ENCODE results near the gene TBL3.

The TBL3 gene

DNA sequence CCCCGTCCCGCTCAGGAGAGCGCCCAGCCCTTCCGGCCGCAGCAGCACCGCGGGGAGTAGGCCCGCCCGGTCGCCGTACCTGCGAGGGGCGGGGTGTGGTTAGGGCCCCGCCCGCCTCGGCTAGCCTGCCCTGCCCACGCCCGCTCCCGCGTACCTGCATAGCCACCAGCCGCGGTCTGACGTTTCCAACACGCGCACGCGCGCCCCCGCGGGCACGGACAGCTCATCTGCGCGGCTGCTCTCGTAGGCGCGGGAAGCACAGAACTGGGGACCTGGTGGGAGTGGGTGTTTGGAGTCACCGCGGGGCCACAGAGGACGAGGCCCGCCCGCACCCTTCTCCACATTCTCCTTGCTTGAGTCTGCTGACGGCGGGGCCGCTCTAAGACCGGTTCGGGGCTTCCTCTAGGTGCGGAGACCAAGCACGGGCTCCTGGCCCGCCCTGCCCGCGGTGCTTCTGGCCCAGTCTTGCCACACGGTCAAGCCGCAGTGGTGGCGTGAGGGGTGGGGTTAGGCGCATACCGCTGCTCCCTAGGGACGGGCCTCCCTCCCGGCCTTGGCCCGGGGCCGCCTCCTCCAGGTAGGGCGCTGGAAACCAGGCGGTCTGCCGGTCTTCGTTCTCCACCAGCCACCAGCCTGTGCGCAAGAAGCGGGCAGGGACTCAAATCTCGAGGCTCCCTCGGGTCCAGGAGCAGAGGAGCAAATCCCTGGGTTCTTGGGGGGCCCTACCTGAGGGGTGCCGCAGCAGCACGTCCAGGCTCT is 7.6 kb downstream of the TBL3 start:
- peaks cover 43% of the 10 kb centered on the region for H3K27me3 ChIP-seq (ENCODE audit: control insufficient read depth, insufficient read depth, low read length)
- no peaks in the 10 kb centered on the region for H3K9me3 ChIP-seq (ENCODE audit: control insufficient read depth, insufficient read depth, low read depth, low read length)
- H3K36me3 ChIP-seq (ENCODE audit: control insufficient read depth, insufficient read depth, low read length), result peaks cover 38% of the 10 kb centered on the region
- H3K9ac ChIP-seq (ENCODE audit: low read length), result peak overlapping the region; percentile 56
- peak overlapping the region; percentile 69 for H3K4me3 ChIP-seq (ENCODE audit: low read depth, low read length)
- peaks cover 28% of the 10 kb centered on the region for H3K4me1 ChIP-seq (ENCODE audit: control insufficient read depth, insufficient read depth, low read length)
- no peak overlapping the region for H3K27ac ChIP-seq (ENCODE audit: low read depth, low read length)

- no peak overlapping the region for H3K27ac ChIP-seq (ENCODE audit: low read depth, low read length)
- peaks cover 43% of the 10 kb centered on the region for H3K27me3 ChIP-seq (ENCODE audit: control insufficient read depth, insufficient read depth, low read length)
- no peaks in the 10 kb centered on the region for H3K9me3 ChIP-seq (ENCODE audit: control insufficient read depth, insufficient read depth, low read depth, low read length)
- H3K4me1 ChIP-seq (ENCODE audit: control insufficient read depth, insufficient read depth, low read length), result peaks cover 33% of the 10 kb centered on the region
- peaks cover 30% of the 10 kb centered on the region for H3K36me3 ChIP-seq (ENCODE audit: control insufficient read depth, insufficient read depth, low read length)
- peak overlapping the region; percentile 69 for H3K4me3 ChIP-seq (ENCODE audit: low read depth, low read length)
- H3K9ac ChIP-seq (ENCODE audit: low read length), result peak overlapping the region; percentile 56
These were observed 8.3 kb downstream of the TBL3 start for GRCh38 chr16:1980030-1980769.

DNA sequence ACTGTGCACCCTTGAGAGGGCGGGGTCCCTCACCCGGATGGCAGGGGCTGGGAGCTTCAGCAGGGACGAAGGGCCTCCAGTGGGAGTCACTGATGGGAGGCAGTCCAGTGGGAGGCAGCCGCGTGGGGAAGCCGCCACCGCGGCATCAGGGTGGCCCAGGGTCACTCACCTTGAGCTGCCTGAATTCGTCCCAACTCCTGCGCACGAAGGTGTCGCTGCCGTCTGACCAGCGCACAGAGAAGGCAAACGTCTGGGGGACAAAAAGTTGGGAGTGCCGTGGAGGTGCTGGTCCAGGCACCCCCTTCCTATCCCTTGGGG is 8.9 kb downstream of the TBL3 start:
- Histone ChIP-seq H3K36me3 (ENCODE audit: control insufficient read depth, insufficient read depth, low read length) (peaks cover 28% of the 10 kb centered on the region), H3K27ac (ENCODE audit: low read depth, low read length) (no peak overlapping the region), H3K9me3 (ENCODE audit: control insufficient read depth, insufficient read depth, low read depth, low read length) (no peaks in the 10 kb centered on the region), H3K4me1 (ENCODE audit: control insufficient read depth, insufficient read depth, low read length) (peaks cover 34% of the 10 kb centered on the region), H3K9ac (ENCODE audit: low read length) (no peak overlapping the region), H3K27me3 (ENCODE audit: control insufficient read depth, insufficient read depth, low read length) (peaks cover 43% of the 10 kb centered on the region), H3K4me3 (ENCODE audit: low read depth, low read length) (peak overlapping the region; percentile 69)

GRCh38 chr16:1981398-1981836 is 9.6 kb downstream of the TBL3 start, which contains the start of gene NOXO1:
NOXO1 (minus strand) TSS chr16:1981469; CDS start chr16:1981179, 290 bp downstream.
- Histone ChIP-seq H3K27ac (ENCODE audit: low read depth, low read length) (no peak within 1 kb of the TSS), H3K4me3 (ENCODE audit: low read depth, low read length) (peak within 1 kb of the TSS; percentile 69), H3K4me1 (ENCODE audit: control insufficient read depth, insufficient read depth, low read length) (peaks cover 34% of the 10 kb centered on the region), H3K9me3 (ENCODE audit: control insufficient read depth, insufficient read depth, low read depth, low read length) (no peaks in the 10 kb centered on the region), H3K36me3 (ENCODE audit: control insufficient read depth, insufficient read depth, low read length) (peaks cover 28% of the 10 kb centered on the region), H3K27me3 (ENCODE audit: control insufficient read depth, insufficient read depth, low read length) (peaks cover 43% of the 10 kb centered on the region), H3K9ac (ENCODE audit: low read length) (peak within 1 kb of the TSS; percentile 12)

DNA sequence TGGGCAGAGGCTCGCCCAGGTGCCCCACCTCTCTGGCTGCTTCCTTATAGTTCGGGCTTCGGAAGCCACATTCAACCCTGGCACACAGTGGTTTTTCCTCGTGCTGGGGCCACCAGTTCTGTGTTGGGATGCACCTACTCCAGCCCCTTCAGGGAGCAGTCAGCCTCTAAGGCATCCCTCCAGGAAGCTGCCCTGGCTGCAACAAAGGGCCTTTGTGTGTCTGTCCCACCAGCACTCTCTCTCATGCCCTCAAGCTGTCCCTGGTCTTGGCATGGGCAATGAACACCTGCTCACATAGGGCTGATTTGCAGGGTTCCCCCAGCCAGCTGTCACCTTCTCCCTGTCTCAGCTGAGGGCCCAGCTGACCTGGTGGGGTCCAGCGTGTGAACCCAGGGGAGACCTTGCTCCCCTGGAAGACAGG is 10.2 kb downstream of the TBL3 start:
- peaks cover 34% of the 10 kb centered on the region for H3K4me1 ChIP-seq (ENCODE audit: control insufficient read depth, insufficient read depth, low read length)
- H3K9ac ChIP-seq (ENCODE audit: low read length), result no peak overlapping the region
- H3K27me3 ChIP-seq (ENCODE audit: control insufficient read depth, insufficient read depth, low read length), result peaks cover 43% of the 10 kb centered on the region
- H3K36me3 ChIP-seq (ENCODE audit: control insufficient read depth, insufficient read depth, low read length), result peaks cover 26% of the 10 kb centered on the region
- no peaks in the 10 kb centered on the region for H3K9me3 ChIP-seq (ENCODE audit: control insufficient read depth, insufficient read depth, low read depth, low read length)
- no peak overlapping the region for H3K27ac ChIP-seq (ENCODE audit: low read depth, low read length)
- H3K4me3 ChIP-seq (ENCODE audit: low read depth, low read length), result no peak overlapping the region

- H3K4me3 ChIP-seq (ENCODE audit: low read depth, low read length), result peak overlapping the region; percentile 63
- H3K4me1 ChIP-seq (ENCODE audit: control insufficient read depth, insufficient read depth, low read length), result peaks cover 34% of the 10 kb centered on the region
- H3K27ac ChIP-seq (ENCODE audit: low read depth, low read length), result no peak overlapping the region
- no peak overlapping the region for H3K9ac ChIP-seq (ENCODE audit: low read length)
- H3K36me3 ChIP-seq (ENCODE audit: control insufficient read depth, insufficient read depth, low read length), result peaks cover 17% of the 10 kb centered on the region
- peaks cover 45% of the 10 kb centered on the region for H3K27me3 ChIP-seq (ENCODE audit: control insufficient read depth, insufficient read depth, low read length)
- H3K9me3 ChIP-seq (ENCODE audit: control insufficient read depth, insufficient read depth, low read depth, low read length), result no peaks in the 10 kb centered on the region
These were observed 11.2 kb downstream of the TBL3 start for GRCh38 chr16:1982991-1983543.

GRCh38 chr16:1983544-1984346 is 11.9 kb downstream of the TBL3 start, which contains the start of gene GFER:
GFER (plus strand) TSS chr16:1984193; CDS start chr16:1984219, 26 bp downstream.
- Histone ChIP-seq H3K27ac (ENCODE audit: low read depth, low read length) (peak within 1 kb of the TSS; percentile 88), H3K27me3 (ENCODE audit: control insufficient read depth, insufficient read depth, low read length) (peaks cover 51% of the 10 kb centered on the region), H3K9me3 (ENCODE audit: control insufficient read depth, insufficient read depth, low read depth, low read length) (no peaks in the 10 kb centered on the region), H3K4me3 (ENCODE audit: low read depth, low read length) (peak within 1 kb of the TSS; percentile 83), H3K36me3 (ENCODE audit: control insufficient read depth, insufficient read depth, low read length) (peaks cover 15% of the 10 kb centered on the region), H3K4me1 (ENCODE audit: control insufficient read depth, insufficient read depth, low read length) (peaks cover 34% of the 10 kb centered on the region), H3K9ac (ENCODE audit: low read length) (peak within 1 kb of the TSS; percentile 87)

GRCh38 chr16:1984347-1985225 is 12.7 kb downstream of the TBL3 start:
- Histone ChIP-seq H3K4me3 (ENCODE audit: low read depth, low read length) (peak overlapping the region; percentile 83), H3K9ac (ENCODE audit: low read length) (peak overlapping the region; percentile 87), H3K36me3 (ENCODE audit: control insufficient read depth, insufficient read depth, low read length) (peaks cover 15% of the 10 kb centered on the region), H3K27ac (ENCODE audit: low read depth, low read length) (peak overlapping the region; percentile 88), H3K4me1 (ENCODE audit: control insufficient read depth, insufficient read depth, low read length) (peaks cover 41% of the 10 kb centered on the region), H3K9me3 (ENCODE audit: control insufficient read depth, insufficient read depth, low read depth, low read length) (no peaks in the 10 kb centered on the region), H3K27me3 (ENCODE audit: control insufficient read depth, insufficient read depth, low read length) (peaks cover 54% of the 10 kb centered on the region)

DNA sequence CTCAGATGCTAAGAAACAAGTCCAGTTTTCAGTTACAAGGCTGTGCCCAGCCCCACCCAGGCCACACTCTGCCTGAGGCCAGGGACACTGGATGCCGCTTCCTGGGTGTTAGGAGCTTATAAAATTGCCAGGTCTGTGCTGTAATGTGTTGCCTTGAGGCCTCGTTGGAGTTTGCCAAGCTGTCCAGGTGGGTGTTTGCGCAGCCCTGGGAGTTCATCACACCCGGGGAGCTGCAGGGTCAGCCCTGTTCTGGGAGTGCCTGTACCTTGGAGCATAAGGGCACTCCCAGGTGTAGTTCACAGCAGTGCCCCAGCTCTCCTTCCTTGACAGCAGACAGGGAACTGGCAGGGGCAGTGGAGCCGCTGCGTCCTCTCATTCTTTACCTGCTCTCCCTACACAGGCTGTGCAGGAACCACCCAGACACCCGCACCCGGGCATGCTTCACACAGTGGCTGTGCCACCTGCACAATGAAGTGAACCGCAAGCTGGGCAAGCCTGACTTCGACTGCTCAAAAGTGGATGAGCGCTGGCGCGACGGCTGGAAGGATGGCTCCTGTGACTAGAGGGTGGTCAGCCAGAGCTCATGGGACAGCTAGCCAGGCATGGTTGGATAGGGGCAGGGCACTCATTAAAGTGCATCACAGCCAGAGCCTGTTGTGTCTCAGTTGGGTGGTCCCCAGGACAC is 13.8 kb downstream of the TBL3 start:
- H3K4me3 ChIP-seq (ENCODE audit: low read depth, low read length), result peak overlapping the region; percentile 83
- H3K9me3 ChIP-seq (ENCODE audit: control insufficient read depth, insufficient read depth, low read depth, low read length), result no peaks in the 10 kb centered on the region
- peaks cover 15% of the 10 kb centered on the region for H3K36me3 ChIP-seq (ENCODE audit: control insufficient read depth, insufficient read depth, low read length)
- H3K27me3 ChIP-seq (ENCODE audit: control insufficient read depth, insufficient read depth, low read length), result peaks cover 48% of the 10 kb centered on the region
- no peak overlapping the region for H3K27ac ChIP-seq (ENCODE audit: low read depth, low read length)
- no peak overlapping the region for H3K9ac ChIP-seq (ENCODE audit: low read length)
- peaks cover 36% of the 10 kb centered on the region for H3K4me1 ChIP-seq (ENCODE audit: control insufficient read depth, insufficient read depth, low read length)

All from HUES6 (cell line).